Hematopoietic multipotent progenitor cell treated with erythropoietin and hydrocortisone succinate and interleukin-3 and kit ligand, for 6 days (in vitro differentiated cells): Measurements from ENCODE around the gene MARCHF10.
A peak's percentile ranks its signal among the peaks of the same experiment; 100 is the strongest.

Experiments
- DNase-seq: peaks from one replicate; pipeline ENCODE4 v3.0.0-alpha.2; 2015

The MARCHF10 gene

DNA sequence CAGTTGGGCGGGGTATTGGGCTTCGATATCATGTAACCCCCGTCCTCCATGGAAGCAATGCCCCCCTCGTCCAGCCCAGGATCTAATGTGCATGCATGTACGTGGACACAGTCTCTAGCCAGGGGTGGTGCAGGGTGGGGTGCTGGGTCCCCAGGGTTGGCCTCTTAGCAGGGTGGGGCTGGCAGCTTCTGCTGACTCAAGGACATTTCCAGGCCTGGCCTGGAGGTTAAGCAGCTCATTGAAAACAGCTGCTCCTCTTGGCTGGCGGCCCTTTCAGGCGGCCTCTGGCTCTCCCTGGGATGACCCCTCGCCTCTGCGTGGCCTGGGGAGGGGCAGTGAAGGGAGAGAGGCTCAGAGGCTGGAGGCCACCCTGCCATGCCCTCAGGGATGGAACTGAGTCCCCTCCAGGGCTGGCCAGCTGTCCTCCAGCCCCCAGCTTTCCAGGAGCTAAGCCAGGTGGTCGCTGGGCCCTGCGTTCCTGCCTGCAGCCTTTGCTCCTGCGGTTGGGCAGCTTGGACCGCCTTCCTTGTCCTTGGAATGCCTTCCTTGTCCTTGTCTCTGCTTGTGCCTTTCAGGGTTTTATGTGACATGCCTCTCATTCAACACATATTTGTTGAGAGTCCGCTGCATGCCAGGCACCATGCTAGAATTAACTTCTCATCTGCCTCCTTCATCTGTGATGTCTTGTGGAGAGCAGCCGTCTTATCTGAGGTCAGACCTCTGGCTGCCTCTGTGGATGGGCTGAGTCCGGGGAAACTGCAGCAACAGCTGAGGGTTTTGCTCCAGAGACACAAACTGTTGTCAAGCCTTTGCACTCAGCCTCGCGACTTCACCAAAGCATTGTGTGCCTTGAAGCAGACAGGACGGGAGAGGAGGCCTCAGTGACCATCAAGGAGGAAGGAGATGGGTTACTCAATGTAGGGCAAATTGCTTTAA lies 154.0 kb downstream of the MARCHF10 start:
- peak; percentile 50 for DNase-seq

DNA sequence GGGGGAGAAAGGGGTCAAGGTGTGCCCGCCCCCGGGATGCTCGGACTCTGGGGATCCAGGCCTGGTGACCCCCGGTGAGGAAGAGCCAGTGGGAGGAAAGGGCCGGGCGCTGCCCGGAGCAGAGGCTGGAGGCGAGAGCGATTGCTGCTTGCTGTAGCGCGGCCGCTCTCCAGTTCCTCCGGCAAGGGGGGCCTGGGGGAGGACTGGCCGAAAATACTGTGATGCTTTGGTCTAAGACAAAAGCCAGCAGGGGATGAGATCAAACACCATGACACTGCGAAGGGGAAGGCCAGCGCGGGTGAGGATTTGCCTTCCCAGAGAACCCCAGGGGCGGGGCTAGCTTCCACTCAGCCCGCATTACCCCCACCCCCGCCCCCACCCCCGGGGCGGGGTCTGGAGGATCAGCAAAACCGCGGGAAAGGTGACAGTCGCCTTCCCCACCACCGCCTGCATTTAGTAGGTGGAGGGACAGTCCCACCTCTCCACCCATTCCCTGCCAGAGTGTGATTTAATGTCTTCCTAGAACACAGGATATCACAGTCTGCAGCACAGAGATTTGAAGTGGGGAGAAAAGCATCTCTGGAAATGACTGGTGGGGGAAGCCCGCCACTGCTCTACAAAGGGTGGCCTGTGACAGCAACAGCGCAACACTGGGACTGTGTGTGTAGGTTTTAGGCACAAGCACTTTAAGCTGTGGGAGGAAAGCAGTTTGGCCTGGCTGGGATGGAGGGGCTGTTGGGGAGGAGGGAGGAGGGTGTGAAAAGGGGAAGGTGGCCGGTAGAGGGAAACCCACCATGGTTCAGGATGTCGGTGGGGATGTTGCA lies 154.9 kb downstream of the MARCHF10 start:
- DNase-seq = peak; percentile 76

DNA sequence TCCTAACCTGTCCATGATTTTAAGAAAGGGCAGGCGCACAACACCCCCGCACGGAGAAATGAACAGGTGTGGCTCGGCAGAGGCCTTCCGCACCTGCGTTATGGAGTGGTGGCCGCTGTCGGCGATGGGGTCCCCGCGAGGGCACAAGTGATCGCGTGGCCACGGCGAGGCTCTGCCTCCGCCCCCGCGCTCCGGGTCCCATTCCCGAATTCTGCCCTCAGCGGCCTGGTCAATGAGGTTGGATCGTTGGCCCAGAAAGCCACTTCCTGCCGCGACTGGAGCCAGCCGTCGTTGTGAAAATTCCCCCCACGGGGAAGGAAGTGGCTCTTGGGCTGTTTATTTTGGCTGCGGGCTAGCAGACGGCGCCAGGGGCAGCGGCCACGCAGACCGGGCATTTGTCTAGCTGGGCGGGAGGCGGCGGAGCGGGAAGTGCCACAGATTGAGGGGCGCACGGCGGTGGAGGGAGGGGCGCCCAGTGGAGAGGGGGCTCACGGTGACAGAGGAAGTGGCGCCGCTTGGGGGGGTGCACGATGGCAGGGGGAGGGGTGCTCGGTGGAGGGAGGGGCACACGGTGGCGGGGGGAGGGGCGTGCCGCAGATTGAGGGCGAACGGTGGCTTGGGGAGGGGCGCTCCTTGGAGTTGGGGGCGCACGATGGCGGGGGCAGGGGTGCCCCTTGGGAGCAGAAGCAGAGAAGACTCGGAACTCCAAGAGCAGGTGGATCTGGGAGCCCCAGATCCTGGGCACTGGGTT lies 155.7 kb downstream of the MARCHF10 start:
- peak; percentile 38 for DNase-seq
